HCT116 (cell line): ENCODE data around the gene MSANTD3. TPM values are rescaled to one million over a fixed set of nuclear protein-coding genes. Genes with fewer than 3 reads are reported as not detected.

Experiments
- ATAC-seq: fragments of 200-7000 bp; cut with Tn5 transposase; 2 replicates; pipeline ENCODE4 v1.9.1; 2020; ENCODE audit warnings: mild to moderate bottlenecking, moderate library complexity
- BruUV-seq: library from RNA; stranded (reverse); fragments of 400-500 nt; replicated peaks from 2 replicates; lab custom pipeline; 2021; lab: Mats Ljungman, UMichigan
- CTCF ChIA-PET: fragments of 300-600 bp; sonication (Branson Sonifier 250); formaldehyde crosslinking; loops from one replicate; lab custom pipeline; 2021; ENCODE audit warnings: antibody characterized with exemption; lab: Charles Lee
- POLR2A ChIA-PET: fragments of 300-600, 350-600 bp; sonication (Branson Sonifier 250); formaldehyde crosslinking; loops from one replicate; lab custom pipeline; 2021; ENCODE audit warnings: antibody characterized with exemption; lab: Charles Lee
- RAD21 ChIA-PET, 2 experiments: fragments of 300-600 bp; sonication (Branson Sonifier 250); formaldehyde crosslinking; loops; one replicate each; lab custom pipeline; 2023; ENCODE audit warnings: low total read pairs in 2 of 2; ENCODE audit not compliant: uncharacterized antibody in 2 of 2, unreplicated experiment in 2 of 2, low non-redundant PET in 1 of 2; lab: Charles Lee
- DNase-seq: peaks from one replicate; pipeline ENCODE4 v3.0.0-alpha.2; 2010; ENCODE audit warnings: low read depth, low spot score
- H2AFZ ChIP-seq: fragments of 200-600 bp; shearing (Covaris generic), sonication (generic); 2 replicates; pipeline ENCODE4 v1.6.1; 2017; ENCODE audit warnings: low read depth, mixed run types, mixed read lengths, antibody characterized with exemption, low read length; ENCODE audit not compliant: poor library complexity, severe bottlenecking
- H3K27ac ChIP-seq: 2 replicates; pipeline ENCODE4 v1.5.1; 2012; ENCODE audit warnings: low read depth, low read length
- H3K27me3 ChIP-seq: fragments of 200-600 bp; sonication (generic); 2 replicates; pipeline ENCODE4 v1.6.1; 2016; ENCODE audit warnings: mixed run types, low read length, mixed read lengths; ENCODE audit not compliant: insufficient read depth
- H3K36me3 ChIP-seq, 2 experiments: fragments of 200-500 bp in 1 of 2; fragments of 200-600 bp in 1 of 2; sonication (Bioruptor generic) in 1 of 2; sonication (generic) in 1 of 2; 2 replicates each; pipeline versions ENCODE4 v1.5.1 to v1.6.1; 2014 to 2016; ENCODE audit warnings: low read length in 2 of 2, inconsistent platforms in 1 of 2, mixed read lengths in 1 of 2, mixed run types in 1 of 2; ENCODE audit not compliant: insufficient read depth in 2 of 2, control insufficient read depth in 1 of 2
- H3K4me1 ChIP-seq, 2 experiments: fragments of 200-600 bp in 1 of 2; sonication (generic) in 1 of 2; 2 replicates each; pipeline versions ENCODE4 v1.5.1 to v1.6.1; 2012 to 2017; ENCODE audit warnings: low read length in 2 of 2, inconsistent platforms in 1 of 2, mild to moderate bottlenecking in 1 of 2, mixed read lengths in 1 of 2, mixed run types in 1 of 2, moderate library complexity in 1 of 2; ENCODE audit not compliant: insufficient read depth in 2 of 2, control insufficient read depth in 1 of 2
- H3K4me2 ChIP-seq: fragments of 200-600 bp; sonication (generic); 2 replicates; pipeline ENCODE4 v1.6.1; 2017; ENCODE audit warnings: mixed run types, low read length, mixed read lengths
- H3K4me3 ChIP-seq, 2 experiments: fragments of 200-600 bp in 1 of 2; sonication (generic) in 1 of 2; replicated peaks in 1 of 2; 2 replicates each; pipeline ENCODE4 v1.5.1; 2011 to 2016; ENCODE audit warnings: low read length in 2 of 2, control low read depth in 1 of 2, low read depth in 1 of 2, mild to moderate bottlenecking in 1 of 2, mixed read lengths in 1 of 2, mixed run types in 1 of 2
- H3K79me2 ChIP-seq: fragments of 200-600 bp; sonication (generic); 2 replicates; pipeline ENCODE4 v1.6.1; 2017; ENCODE audit warnings: mild to moderate bottlenecking, mixed run types, low read length, moderate library complexity, mixed read lengths; ENCODE audit not compliant: insufficient read depth
- H3K9ac ChIP-seq: fragments of 200-600 bp; sonication (generic); 2 replicates; pipeline ENCODE4 v1.6.1; 2016; ENCODE audit warnings: low read length, mixed read lengths
- H3K9me2 ChIP-seq: fragments of 200-600 bp; sonication (generic), shearing (Covaris generic); 2 replicates; pipeline ENCODE4 v1.6.1; 2017; ENCODE audit warnings: mixed run types, mild to moderate bottlenecking, moderate library complexity; ENCODE audit not compliant: insufficient read depth
- H3K9me3 ChIP-seq, 2 experiments: fragments of 200-500 bp in 1 of 2; fragments of 200-600 bp in 1 of 2; sonication (Bioruptor generic) in 1 of 2; sonication (generic) in 1 of 2; 2 replicates each; pipeline ENCODE4 v1.6.1; 2014 to 2017; ENCODE audit warnings: low read length in 2 of 2, mixed read lengths in 2 of 2, inconsistent platforms in 1 of 2, low read depth in 1 of 2, mild to moderate bottlenecking in 1 of 2, mixed run types in 1 of 2, moderate library complexity in 1 of 2; ENCODE audit not compliant: control insufficient read depth in 1 of 2, insufficient read depth in 1 of 2
- H4K20me1 ChIP-seq: fragments of 200-600 bp; sonication (generic), shearing (Covaris generic); 2 replicates; pipeline ENCODE4 v1.6.1; 2017; ENCODE audit warnings: mixed run types, mild to moderate bottlenecking, moderate library complexity; ENCODE audit not compliant: insufficient read depth
- EGR1 ChIP-seq: IDR thresholded peaks from 2 replicates; pipeline ENCODE4 v1.6.1; 2012; ENCODE audit warnings: low read depth
- EZH2 ChIP-seq: fragments of 200-600 bp; sonication (generic); IDR thresholded peaks from 2 replicates; pipeline ENCODE4 v1.6.1; 2017; ENCODE audit warnings: antibody characterized with exemption, mixed run types
- FOSL1 ChIP-seq: IDR thresholded peaks from 2 replicates; pipeline ENCODE4 v1.6.1; 2012; ENCODE audit warnings: low read depth
- RAD21 ChIP-seq: IDR thresholded peaks from 2 replicates; pipeline ENCODE4 v1.6.1; 2012; ENCODE audit warnings: low read depth, mild to moderate bottlenecking
- SP1 ChIP-seq: IDR thresholded peaks from 2 replicates; pipeline ENCODE4 v1.6.1; 2012; ENCODE audit warnings: low read depth
- TCF7L2 ChIP-seq: IDR thresholded peaks from 2 replicates; pipeline ENCODE4 v1.7.0; 2011; ENCODE audit warnings: borderline replicate concordance, inconsistent platforms; ENCODE audit not compliant: insufficient read depth, insufficient read length; ENCODE audit errors: extremely low read depth
- intact Hi-C: fragments of 100-400 bp; cut with micrococcal nuclease; formaldehyde crosslinking; loops from 2 replicates; pipeline ENCODE4 v1.10.0; 2022
- total RNA-seq: library from RNA; stranded (reverse); gene quantifications from one replicate; pipeline ENCODE4 v1.2.1, GENCODE V29; 2021; ENCODE audit not compliant: unreplicated experiment
- TF ChIP-seq, protein P1 (sequence below): IDR thresholded peaks from 2 replicates; pipeline ENCODE4 v1.6.1; 2011; ENCODE audit warnings: mild to moderate bottlenecking, low read length, moderate library complexity; ENCODE audit not compliant: insufficient replicate concordance; ENCODE audit errors: extremely low read depth
- TF ChIP-seq, protein P2 (sequence below): IDR thresholded peaks from 2 replicates; pipeline ENCODE4 v1.6.1; 2012
- TF ChIP-seq, protein P3 (sequence below): IDR thresholded peaks from 2 replicates; pipeline ENCODE4 v1.6.1; 2012; ENCODE audit warnings: low read depth

MSANTD3 gene
- total RNA-seq, 1 experiment from 2014 or later = 31.3 TPM

DNA sequence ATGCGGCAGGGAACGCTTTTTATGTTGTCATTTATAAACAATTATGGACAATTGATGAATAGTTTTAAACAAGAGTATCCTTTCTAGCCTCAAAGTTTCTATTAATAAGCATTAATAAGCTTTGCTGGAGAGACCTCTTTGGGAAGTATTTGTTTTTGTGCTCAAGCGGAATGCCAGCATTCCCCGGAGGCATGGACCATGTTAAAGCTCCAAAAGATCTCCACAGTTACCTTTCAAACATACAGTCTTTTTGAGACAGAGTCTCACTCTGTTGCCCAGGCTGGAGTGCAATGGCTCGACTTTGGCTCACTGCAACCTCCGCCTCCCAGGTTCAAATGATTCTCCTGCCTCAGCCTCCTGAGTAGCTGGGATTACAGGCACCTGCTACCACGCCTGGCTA lies 9.6 kb downstream of the MSANTD3 start:
- Histone ChIP-seq H3K4me2 (no peak overlapping the region), H3K4me1 (no peaks in the 10 kb centered on the region), H2AFZ (no peak overlapping the region), H3K79me2 (peaks cover 72% of the 10 kb centered on the region), H3K27ac (no peak overlapping the region), H3K9me3 (no peaks in the 10 kb centered on the region), H3K9me2 (no peaks in the 10 kb centered on the region), H4K20me1 (no peaks in the 10 kb centered on the region; the same call in 1 of the 2 replicates), H3K4me3 (no peak overlapping the region), H3K27me3 (no peaks in the 10 kb centered on the region), H3K9ac (no peak overlapping the region), H3K36me3 (0 out of 4 replicates have a peak, but pooled peaks cover 0 to 4% of the 10 kb centered on the region in 2 experiments)
- TF ChIP-seq FOSL1 (no peak), SP1 (no peak), RAD21 (no peak), EZH2 (no peak), EGR1 (no peak), TCF7L2 (no peak)
- TF ChIP-seq, protein P1, sequence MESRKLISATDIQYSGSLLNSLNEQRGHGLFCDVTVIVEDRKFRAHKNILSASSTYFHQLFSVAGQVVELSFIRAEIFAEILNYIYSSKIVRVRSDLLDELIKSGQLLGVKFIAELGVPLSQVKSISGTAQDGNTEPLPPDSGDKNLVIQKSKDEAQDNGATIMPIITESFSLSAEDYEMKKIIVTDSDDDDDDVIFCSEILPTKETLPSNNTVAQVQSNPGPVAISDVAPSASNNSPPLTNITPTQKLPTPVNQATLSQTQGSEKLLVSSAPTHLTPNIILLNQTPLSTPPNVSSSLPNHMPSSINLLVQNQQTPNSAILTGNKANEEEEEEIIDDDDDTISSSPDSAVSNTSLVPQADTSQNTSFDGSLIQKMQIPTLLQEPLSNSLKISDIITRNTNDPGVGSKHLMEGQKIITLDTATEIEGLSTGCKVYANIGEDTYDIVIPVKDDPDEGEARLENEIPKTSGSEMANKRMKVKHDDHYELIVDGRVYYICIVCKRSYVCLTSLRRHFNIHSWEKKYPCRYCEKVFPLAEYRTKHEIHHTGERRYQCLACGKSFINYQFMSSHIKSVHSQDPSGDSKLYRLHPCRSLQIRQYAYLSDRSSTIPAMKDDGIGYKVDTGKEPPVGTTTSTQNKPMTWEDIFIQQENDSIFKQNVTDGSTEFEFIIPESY = no peak
- TF ChIP-seq, protein P2, sequence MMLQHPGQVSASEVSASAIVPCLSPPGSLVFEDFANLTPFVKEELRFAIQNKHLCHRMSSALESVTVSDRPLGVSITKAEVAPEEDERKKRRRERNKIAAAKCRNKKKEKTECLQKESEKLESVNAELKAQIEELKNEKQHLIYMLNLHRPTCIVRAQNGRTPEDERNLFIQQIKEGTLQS = no peak
- TF ChIP-seq, protein P3, sequence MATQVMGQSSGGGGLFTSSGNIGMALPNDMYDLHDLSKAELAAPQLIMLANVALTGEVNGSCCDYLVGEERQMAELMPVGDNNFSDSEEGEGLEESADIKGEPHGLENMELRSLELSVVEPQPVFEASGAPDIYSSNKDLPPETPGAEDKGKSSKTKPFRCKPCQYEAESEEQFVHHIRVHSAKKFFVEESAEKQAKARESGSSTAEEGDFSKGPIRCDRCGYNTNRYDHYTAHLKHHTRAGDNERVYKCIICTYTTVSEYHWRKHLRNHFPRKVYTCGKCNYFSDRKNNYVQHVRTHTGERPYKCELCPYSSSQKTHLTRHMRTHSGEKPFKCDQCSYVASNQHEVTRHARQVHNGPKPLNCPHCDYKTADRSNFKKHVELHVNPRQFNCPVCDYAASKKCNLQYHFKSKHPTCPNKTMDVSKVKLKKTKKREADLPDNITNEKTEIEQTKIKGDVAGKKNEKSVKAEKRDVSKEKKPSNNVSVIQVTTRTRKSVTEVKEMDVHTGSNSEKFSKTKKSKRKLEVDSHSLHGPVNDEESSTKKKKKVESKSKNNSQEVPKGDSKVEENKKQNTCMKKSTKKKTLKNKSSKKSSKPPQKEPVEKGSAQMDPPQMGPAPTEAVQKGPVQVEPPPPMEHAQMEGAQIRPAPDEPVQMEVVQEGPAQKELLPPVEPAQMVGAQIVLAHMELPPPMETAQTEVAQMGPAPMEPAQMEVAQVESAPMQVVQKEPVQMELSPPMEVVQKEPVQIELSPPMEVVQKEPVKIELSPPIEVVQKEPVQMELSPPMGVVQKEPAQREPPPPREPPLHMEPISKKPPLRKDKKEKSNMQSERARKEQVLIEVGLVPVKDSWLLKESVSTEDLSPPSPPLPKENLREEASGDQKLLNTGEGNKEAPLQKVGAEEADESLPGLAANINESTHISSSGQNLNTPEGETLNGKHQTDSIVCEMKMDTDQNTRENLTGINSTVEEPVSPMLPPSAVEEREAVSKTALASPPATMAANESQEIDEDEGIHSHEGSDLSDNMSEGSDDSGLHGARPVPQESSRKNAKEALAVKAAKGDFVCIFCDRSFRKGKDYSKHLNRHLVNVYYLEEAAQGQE = no peak
- intact Hi-C loops = no loop called here
- BruUV-seq = no TSS peak
- CTCF ChIA-PET = no interaction called here
- POLR2A ChIA-PET = no interaction called here
- DNase-seq (no peak), ATAC-seq (no peak)
- RAD21 ChIA-PET = no interaction called here
